Stimulated activated CD4-positive, alpha-beta T cell treated with anti-CD3 and anti-CD28 coated beads, Interleukin-1b, Interleukin-23, amount 100 ng/mL, for 4 hours (primary cell): ENCODE measurements around the gene PROX1.

Experiments used
- DNase-seq, 2 donors: peaks; one replicate each; pipeline ENCODE4 v3.0.0-alpha.2; 2020; ENCODE audit warnings: low read depth in 2 of 2

The PROX1 gene

DNA sequence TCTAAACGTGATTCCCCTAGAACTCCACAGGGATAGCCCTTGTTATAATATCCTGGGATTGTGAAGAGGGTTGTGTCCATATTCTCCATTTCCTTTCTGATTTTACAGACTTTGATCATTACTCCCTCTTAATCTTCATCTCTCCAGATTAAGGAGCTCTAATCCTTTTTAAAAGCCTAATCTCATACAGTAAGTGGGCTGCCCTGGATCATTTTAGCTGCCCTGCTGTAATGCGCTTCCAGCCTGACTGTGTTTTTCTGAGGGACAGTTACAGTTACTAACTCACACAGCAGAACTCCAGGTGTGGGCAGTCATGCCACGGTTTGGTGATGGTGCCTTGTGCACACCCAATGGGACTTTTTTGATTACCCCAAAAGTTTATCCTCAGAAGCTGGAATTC, 33.5 kb downstream of the PROX1 start:
- no peak for DNase-seq

DNA sequence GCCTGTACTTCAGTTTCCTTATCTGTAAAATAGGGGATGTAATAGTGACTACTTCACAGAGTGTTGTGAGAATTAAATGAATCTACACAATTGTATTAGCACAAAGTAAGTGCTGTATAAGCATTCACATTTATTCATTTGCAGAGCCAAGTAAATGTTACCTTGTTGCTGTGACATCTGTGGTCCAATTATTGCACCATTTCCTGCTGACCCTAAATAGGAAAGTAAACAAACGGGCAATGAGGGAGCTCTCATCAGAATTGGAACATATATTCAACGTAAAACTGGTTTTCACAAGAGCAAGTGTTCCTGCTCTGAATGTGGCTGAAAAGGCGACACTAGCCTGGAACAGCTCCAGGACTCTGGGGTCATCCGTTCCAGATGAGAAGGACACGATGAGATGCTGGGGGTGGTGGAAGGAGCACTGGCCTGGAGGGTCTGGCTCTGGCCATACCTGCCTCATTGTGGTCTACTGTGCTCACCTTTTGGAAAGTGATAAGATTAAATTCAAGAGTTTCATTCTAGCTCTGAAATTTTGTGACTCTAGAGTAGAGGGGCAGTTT, 34.5 kb downstream of the PROX1 start:
- no peak for DNase-seq

GRCh38 chr1:214022810-214023425, 35.1 kb downstream of the PROX1 start:
- DNase-seq, result no peak

GRCh38 chr1:214026985-214027384, 39.2 kb downstream of the PROX1 start:
- no peak for DNase-seq

DNA sequence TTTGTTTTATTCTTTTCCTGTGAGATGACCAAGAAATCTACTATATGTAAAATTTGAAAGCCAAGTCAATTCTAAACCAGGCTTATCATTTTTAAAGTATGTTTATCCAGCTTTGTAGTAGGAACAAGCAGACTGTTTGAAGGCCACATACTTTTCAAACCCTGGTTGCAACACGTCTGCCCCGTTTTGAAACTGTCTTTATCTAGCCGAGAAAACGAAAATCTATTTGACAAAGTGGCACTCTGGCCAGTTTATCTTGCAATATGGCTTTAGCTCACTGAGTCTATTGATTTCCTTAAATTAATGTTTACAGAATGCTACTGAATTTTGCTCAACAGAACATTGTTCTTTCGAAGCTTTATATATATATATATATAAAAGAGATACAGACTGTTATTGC, 39.7 kb downstream of the PROX1 start:
- DNase-seq, result no peak

- DNase-seq, result no peak
These were observed 40.3 kb downstream of the PROX1 start for GRCh38 chr1:214028095-214028494.

DNA sequence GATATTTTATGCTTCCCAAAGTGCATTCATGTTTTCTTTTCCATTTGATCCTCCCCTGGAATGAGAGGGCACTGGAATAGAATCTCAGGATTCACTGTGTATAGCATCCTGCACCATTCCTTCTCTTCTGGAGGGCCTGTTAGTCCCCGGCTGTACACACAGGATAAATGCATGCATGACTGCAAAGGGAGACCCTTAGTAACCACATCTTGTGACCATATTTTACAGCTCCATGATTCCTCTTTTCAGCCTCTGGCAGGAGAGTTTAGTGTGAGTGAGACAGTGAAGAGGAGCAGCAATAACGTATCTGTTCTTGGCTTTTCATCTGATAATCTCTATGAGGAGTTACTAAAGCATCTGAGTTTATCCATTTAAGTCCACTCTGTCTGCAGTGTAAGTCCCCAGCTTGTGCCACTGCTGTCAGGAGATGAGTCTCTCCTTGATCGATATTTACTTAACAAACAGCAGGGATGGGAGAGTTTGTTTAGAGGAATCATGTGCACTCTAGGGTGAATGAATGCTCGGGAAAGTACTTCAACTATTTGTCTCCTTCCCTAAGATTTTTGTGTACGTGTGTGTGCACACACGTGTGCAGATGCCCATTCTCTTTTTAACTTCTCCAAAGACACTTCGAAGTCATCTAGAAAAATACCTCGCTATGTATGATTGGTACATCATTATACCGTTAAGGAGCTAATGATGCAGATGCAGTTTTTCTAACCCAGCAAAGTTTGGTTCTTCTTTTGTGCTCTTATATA, 41.1 kb downstream of the PROX1 start:
- DNase-seq, result no peak

- DNase-seq, result no peak
These were observed 42.0 kb downstream of the PROX1 start for GRCh38 chr1:214029796-214030195.

- DNase-seq, result no peak
These were observed 43.5 kb downstream of the PROX1 start for GRCh38 chr1:214031267-214031650.

GRCh38 chr1:214037468-214037867, 49.7 kb downstream of the PROX1 start:
- no peak for DNase-seq

GRCh38 chr1:214039394-214040018, 51.7 kb downstream of the PROX1 start:
- no peak for DNase-seq

GRCh38 chr1:214043167-214043566, 55.4 kb downstream of the PROX1 start:
- DNase-seq, result no peak

GRCh38 chr1:214044438-214045214, 56.9 kb downstream of the PROX1 start:
- no peak for DNase-seq

DNA sequence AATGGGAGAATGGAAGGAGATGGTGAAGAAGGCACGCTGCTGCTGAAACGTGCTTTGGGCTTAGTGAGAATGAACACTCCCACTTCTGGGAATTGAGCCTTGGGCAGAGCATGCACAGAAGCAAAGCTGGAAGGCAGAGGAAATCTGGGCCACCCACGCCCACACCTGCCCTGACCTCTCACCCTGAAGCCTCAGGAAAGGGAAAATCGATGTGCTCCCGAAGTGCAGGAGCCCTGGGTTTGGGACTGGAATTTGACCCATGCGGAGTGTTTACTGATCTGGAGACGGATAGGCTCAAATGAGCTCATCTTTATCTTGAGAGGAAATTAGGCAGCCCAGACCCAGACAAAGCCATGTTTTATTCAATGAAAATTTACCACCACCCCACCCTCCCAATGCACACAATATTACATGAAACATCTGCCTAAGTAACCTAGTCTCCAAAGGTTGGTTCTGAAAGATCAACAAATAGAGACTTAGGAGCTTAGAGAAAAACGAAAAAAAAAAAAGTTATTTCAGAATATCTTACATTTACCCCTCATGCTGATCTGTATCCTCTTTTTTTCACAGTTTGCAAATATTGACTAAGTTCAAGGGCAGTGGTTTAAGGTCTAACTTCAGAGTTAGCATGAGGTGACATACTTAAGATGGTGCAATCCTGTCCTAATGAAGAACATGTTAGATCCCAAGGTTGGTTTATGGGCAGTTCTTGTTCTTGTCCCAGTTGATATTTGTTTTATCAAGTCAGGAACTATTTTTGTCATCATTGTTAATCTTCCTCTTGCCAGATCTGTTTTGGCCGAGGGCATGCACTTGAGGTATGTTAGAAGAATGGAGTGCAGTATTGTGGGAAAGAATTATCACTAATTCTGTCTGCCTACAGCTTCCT, 63.0 kb downstream of the PROX1 start:
- no peak for DNase-seq

- no peak for DNase-seq
These were observed 64.0 kb downstream of the PROX1 start for GRCh38 chr1:214051786-214052185.

DNA sequence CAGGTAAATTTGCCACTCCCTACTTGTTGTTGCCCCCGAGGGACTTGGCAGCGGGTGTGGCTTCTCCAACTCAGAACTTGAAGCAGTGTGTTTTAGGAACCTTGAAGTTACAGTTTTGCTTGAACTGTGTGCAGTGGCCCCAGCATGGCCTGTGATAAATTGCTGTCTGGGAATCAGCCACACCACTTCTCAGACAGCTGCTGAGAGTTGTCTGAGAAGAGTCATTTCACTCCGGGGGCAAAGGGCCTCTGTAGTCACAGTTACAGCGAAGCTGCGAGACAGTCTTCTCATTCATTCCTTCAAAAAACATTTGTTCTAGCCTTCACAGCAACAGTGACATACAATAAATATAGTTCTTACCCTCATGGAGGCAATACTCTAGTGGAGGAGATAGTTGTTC, 70.3 kb downstream of the PROX1 start:
- no peak for DNase-seq

DNA sequence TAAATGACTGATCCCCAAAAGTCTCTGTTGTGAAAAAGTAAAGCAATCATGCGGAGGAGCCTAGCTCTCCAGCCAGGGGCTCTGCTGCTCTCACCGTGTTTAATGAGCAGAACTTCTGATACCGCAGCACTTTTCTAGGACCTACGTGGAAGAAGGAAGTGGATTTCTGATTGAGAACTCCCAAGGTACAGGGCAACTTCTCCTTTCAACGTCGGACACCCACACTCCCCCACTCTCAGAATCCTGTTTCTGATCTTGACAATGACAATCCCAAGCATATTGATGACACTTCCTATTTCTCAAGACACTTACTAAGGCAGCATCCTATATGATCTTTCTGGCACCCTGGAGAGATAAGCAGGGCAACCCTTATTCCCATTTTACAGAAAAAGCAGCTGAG, 78.4 kb downstream of the PROX1 start:
- DNase-seq, result no peak

DNA sequence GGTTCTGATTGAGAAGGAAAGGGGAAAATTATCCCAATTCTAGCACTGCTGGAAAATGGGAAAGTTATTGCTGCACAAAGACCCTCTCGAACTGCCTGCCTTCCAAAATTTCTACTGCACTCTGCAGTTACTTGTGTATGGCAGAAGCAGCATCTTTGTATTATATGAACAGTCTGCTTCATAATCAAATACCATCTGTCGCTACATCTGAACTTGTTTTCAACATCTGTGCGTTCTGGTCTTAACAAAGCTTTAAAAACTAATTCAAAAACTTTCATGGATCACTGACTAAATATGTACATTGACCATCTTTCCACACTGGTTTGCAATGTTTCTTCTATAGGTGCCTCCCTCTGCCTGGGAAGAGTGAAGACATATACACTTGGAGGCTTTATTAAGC, 79.2 kb downstream of the PROX1 start:
- DNase-seq, result no peak

GRCh38 chr1:214067397-214067796, 79.6 kb downstream of the PROX1 start:
- no peak for DNase-seq

DNA sequence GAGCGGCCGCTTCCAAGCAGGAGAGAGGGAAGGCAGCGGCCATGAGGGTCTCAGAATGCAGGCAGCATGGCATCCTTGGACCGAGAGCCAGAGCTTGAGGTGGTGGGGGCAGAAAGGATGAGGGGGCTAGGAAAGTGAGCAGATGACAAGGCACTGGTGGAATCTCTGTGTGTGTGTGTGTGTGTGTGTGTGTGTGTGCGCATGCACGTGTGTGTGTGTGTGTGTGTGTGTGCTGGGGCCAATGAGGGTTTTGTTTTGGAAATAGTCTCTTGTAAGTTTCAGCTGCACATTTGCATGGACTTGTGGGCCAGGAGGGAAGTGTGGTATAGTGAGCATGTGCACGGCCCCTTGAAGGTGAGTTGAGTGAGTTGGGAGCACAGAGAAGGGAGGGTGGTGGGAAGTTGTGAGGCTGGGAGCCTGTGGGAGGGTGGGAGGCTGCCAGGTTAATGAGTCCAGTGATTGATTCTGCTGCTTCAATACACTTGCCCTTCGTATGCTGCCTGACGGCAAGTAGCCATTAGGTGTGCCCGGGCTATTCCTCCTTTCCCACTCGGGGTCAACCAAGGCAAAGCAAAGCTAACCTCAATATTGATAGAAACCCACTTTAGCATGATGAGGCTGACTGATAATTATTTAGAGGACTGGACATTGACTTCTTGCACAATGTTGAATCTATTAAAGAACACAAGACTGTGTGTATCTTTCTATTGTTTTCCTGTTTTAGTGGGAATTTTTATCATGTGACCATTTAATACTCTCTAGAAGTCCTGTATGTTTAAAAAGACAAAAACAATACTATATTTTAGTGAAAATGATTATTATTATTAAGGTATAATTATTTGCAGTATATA, 80.3 kb downstream of the PROX1 start:
- DNase-seq, result no peak
